Measurements from ENCODE around the gene CYSTM1.

The CYSTM1 gene

GRCh38 chr5:140244525-140245025, 69.6 kb downstream of the CYSTM1 start:
- no peaks in the 10 kb centered on the region for H3K9me3 ChIP-seq
- H3K27me3 ChIP-seq = no peaks in the 10 kb centered on the region
- H3K4me3 ChIP-seq (ENCODE audit: low read depth in 1 of 2, low read length in 1 of 2) = peak overlapping the region in 1 of 2 experiments; percentile 10
- H3K4me1 ChIP-seq (ENCODE audit: control insufficient read depth in 1 of 2, insufficient read depth in 1 of 2, low read depth in 1 of 2, low read length in 1 of 2) = peaks cover 32 to 45% of the 10 kb centered on the region in 2 experiments
- peaks cover 43% of the 10 kb centered on the region for H3K36me3 ChIP-seq
- peak; percentile 83 for TF ChIP-seq CTCF (IDR thresholded peaks at IDR 0.05)
- H3K27ac ChIP-seq = peak overlapping the region; percentile 65

- H3K9me3 ChIP-seq = no peaks in the 10 kb centered on the region
- H3K36me3 ChIP-seq = peaks cover 50% of the 10 kb centered on the region
- no peaks in the 10 kb centered on the region for H3K27me3 ChIP-seq
- H3K4me3 ChIP-seq (ENCODE audit: low read depth in 1 of 2, low read length in 1 of 2) = no peak overlapping the region
- no peak for TF ChIP-seq CTCF (IDR thresholded peaks at IDR 0.05)
- H3K4me1 ChIP-seq (ENCODE audit: control insufficient read depth in 1 of 2, insufficient read depth in 1 of 2, low read depth in 1 of 2, low read length in 1 of 2) = peaks cover 24 to 37% of the 10 kb centered on the region in 2 experiments
- H3K27ac ChIP-seq = peak overlapping the region; percentile 65
Observed at GRCh38 chr5:140245341-140245740, 70.4 kb downstream of the CYSTM1 start.

- no peak overlapping the region for H3K4me3 ChIP-seq (ENCODE audit: low read depth in 1 of 2, low read length in 1 of 2)
- H3K27ac ChIP-seq = peak overlapping the region; percentile 65
- no peak for TF ChIP-seq CTCF (IDR thresholded peaks at IDR 0.05)
- H3K36me3 ChIP-seq = peaks cover 56% of the 10 kb centered on the region
- peaks cover 22 to 37% of the 10 kb centered on the region in 2 experiments for H3K4me1 ChIP-seq (ENCODE audit: control insufficient read depth in 1 of 2, insufficient read depth in 1 of 2, low read depth in 1 of 2, low read length in 1 of 2)
- no peaks in the 10 kb centered on the region for H3K27me3 ChIP-seq
- no peaks in the 10 kb centered on the region for H3K9me3 ChIP-seq
Observed at GRCh38 chr5:140245926-140246325, 70.9 kb downstream of the CYSTM1 start.

- Histone ChIP-seq H3K4me3 (ENCODE audit: low read depth in 1 of 2, low read length in 1 of 2) (no peak overlapping the region), H3K27ac (peak overlapping the region; percentile 65), H3K36me3 (peaks cover 58% of the 10 kb centered on the region), H3K4me1 (ENCODE audit: control insufficient read depth in 1 of 2, insufficient read depth in 1 of 2, low read depth in 1 of 2, low read length in 1 of 2) (peaks cover 23 to 37% of the 10 kb centered on the region in 2 experiments), H3K9me3 (no peaks in the 10 kb centered on the region), H3K27me3 (no peaks in the 10 kb centered on the region)
- no peak for TF ChIP-seq CTCF (IDR thresholded peaks at IDR 0.05)
Observed at GRCh38 chr5:140246378-140247122, 71.6 kb downstream of the CYSTM1 start.

- Histone ChIP-seq H3K9me3 (no peaks in the 10 kb centered on the region), H3K36me3 (peaks cover 60% of the 10 kb centered on the region), H3K27ac (no peak overlapping the region), H3K27me3 (no peaks in the 10 kb centered on the region), H3K4me1 (ENCODE audit: control insufficient read depth in 1 of 2, insufficient read depth in 1 of 2, low read depth in 1 of 2, low read length in 1 of 2) (peaks cover 29 to 31% of the 10 kb centered on the region in 2 experiments), H3K4me3 (ENCODE audit: low read depth in 1 of 2, low read length in 1 of 2) (no peak overlapping the region)
- TF ChIP-seq CTCF (IDR thresholded peaks at IDR 0.05) = no peak
Observed at GRCh38 chr5:140248414-140248813, 73.4 kb downstream of the CYSTM1 start.

Data from neutrophil (primary cell).